ENCODE measurements around the gene LSM2. TPM values are rescaled to one million over a fixed set of nuclear protein-coding genes. Genes with fewer than 3 reads are reported as not detected.
A peak's percentile ranks its signal among the peaks of the same experiment; 100 is the strongest.

The LSM2 gene
- total and polyA plus RNA-seq, 9 of the 15 experiments (the other 6 are each of a cell fraction or from before 2014, with no cell fraction given): 154 to 407 (median 223) TPM

DNA sequence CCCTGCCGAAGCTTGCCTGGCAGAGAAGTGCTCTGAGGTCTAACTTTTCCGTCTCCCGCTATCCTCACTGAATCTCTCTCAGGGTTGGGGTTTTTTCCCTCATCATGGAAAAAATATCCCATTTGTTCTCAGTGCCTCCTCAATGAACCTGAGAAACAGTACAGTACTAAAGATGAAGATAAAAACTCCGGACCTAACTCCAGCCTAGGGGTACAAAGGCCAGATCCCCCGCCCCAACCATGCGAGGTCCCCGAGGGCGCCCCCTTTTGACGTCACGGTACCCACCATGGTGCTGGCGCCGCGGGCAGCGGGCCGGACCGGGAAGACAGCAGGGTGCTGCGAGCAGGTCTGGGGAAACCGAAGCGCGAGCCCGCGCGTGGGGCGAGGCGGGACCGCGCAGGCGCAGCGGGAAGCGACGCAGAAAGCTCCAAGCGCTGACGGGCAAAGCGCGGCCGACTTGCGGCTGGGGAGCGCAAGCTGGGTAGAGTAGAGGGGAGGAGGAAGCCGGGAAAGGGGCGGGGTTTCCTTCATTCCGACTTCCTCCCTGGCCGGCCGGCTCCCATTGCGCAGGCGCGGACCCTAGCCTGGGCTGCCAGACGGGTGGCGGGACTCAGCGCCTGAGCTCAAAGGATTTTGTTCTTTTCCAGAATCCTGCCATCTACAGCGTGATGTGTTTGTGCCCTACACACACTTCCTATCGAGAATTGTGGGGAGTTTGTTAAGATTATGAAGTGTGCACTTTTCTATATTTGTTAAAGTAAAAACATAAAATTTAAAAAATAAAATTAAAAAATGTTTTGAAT, at the start of gene LSM2 (continued):
- TF ChIP-seq BACH1 (tag; IDR thresholded peaks at IDR 0.05) (no peak), ZEB2 (IDR thresholded peaks at IDR 0.05) (peak; percentile 21; the same call in 1 of the 2 replicates), MYBL2 (IDR thresholded peaks at IDR 0.05; ENCODE audit: low read depth) (no peak), MYBL2 (CRISPR knock-in tag; IDR thresholded peaks at IDR 0.05; ENCODE audit: borderline replicate concordance) (no peak), NONO (IDR thresholded peaks at IDR 0.05; ENCODE audit: low read depth in 2 of 2, low read length in 1 of 2) (peak in 1 of 2 experiments; percentile 44; a peak in 1 of 4 replicates), TCF7 (IDR thresholded peaks at IDR 0.05; ENCODE audit: borderline replicate concordance) (no peak; the same call in 1 of the 2 replicates), NCOA1 (IDR thresholded peaks at IDR 0.05; ENCODE audit: low read depth) (no peak; the same call in 1 of the 2 replicates), ZNF644 (tag; IDR thresholded peaks at IDR 0.05; ENCODE audit: low read depth) (no peak), ELF1 (tag; IDR thresholded peaks at IDR 0.05) (peak; percentile 85), JUN (IDR thresholded peaks at IDR 0.05; ENCODE audit: borderline replicate concordance, low read depth, low read length) (peak; percentile 50; the same call in 1 of the 2 replicates), JUN (CRISPR knock-in tag; IDR thresholded peaks at IDR 0.05; ENCODE audit: borderline replicate concordance) (no peak; the same call in 1 of the 2 replicates), WHSC1 (IDR thresholded peaks at IDR 0.05; ENCODE audit: low read length) (no peak), PHF21A (IDR thresholded peaks at IDR 0.05; ENCODE audit: borderline replicate concordance, low read depth) (peak; percentile 93), XRCC3 (IDR thresholded peaks at IDR 0.05) (no peak), RUNX1 (IDR thresholded peaks at IDR 0.05; ENCODE audit: low read depth) (no peak), KAT2B (IDR thresholded peaks at IDR 0.05; ENCODE audit: low read depth, low read length) (peak; percentile 67), BCL6 (CRISPR knock-in tag; IDR thresholded peaks at IDR 0.05) (no peak), ELF4 (CRISPR knock-in tag; IDR thresholded peaks at IDR 0.05) (no peak; the same call in 1 of the 2 replicates)
- TF ChIP-seq, protein P1, sequence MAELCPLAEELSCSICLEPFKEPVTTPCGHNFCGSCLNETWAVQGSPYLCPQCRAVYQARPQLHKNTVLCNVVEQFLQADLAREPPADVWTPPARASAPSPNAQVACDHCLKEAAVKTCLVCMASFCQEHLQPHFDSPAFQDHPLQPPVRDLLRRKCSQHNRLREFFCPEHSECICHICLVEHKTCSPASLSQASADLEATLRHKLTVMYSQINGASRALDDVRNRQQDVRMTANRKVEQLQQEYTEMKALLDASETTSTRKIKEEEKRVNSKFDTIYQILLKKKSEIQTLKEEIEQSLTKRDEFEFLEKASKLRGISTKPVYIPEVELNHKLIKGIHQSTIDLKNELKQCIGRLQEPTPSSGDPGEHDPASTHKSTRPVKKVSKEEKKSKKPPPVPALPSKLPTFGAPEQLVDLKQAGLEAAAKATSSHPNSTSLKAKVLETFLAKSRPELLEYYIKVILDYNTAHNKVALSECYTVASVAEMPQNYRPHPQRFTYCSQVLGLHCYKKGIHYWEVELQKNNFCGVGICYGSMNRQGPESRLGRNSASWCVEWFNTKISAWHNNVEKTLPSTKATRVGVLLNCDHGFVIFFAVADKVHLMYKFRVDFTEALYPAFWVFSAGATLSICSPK (IDR thresholded peaks at IDR 0.05; ENCODE audit: borderline replicate concordance): peak; percentile 75; the same call in 1 of the 2 replicates
- TF ChIP-seq, protein P2, sequence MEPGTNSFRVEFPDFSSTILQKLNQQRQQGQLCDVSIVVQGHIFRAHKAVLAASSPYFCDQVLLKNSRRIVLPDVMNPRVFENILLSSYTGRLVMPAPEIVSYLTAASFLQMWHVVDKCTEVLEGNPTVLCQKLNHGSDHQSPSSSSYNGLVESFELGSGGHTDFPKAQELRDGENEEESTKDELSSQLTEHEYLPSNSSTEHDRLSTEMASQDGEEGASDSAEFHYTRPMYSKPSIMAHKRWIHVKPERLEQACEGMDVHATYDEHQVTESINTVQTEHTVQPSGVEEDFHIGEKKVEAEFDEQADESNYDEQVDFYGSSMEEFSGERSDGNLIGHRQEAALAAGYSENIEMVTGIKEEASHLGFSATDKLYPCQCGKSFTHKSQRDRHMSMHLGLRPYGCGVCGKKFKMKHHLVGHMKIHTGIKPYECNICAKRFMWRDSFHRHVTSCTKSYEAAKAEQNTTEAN (CRISPR knock-in tag; IDR thresholded peaks at IDR 0.05): peak; percentile 89
- TF ChIP-seq, protein P3, sequence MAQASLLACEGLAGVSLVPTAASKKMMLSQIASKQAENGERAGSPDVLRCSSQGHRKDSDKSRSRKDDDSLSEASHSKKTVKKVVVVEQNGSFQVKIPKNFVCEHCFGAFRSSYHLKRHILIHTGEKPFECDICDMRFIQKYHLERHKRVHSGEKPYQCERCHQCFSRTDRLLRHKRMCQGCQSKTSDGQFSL (CRISPR knock-in tag; IDR thresholded peaks at IDR 0.05): 0 out of 2 replicates have a peak, but pooled peaks have one; percentile 61
- TF ChIP-seq, protein P3 (tag; IDR thresholded peaks at IDR 0.05): no peak
- TF ChIP-seq, protein P4, sequence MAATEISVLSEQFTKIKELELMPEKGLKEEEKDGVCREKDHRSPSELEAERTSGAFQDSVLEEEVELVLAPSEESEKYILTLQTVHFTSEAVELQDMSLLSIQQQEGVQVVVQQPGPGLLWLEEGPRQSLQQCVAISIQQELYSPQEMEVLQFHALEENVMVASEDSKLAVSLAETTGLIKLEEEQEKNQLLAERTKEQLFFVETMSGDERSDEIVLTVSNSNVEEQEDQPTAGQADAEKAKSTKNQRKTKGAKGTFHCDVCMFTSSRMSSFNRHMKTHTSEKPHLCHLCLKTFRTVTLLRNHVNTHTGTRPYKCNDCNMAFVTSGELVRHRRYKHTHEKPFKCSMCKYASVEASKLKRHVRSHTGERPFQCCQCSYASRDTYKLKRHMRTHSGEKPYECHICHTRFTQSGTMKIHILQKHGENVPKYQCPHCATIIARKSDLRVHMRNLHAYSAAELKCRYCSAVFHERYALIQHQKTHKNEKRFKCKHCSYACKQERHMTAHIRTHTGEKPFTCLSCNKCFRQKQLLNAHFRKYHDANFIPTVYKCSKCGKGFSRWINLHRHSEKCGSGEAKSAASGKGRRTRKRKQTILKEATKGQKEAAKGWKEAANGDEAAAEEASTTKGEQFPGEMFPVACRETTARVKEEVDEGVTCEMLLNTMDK (IDR thresholded peaks at IDR 0.05; ENCODE audit: borderline replicate concordance, insufficient read depth, low read depth, low read length, poor library complexity, severe bottlenecking): peak; percentile 80
